ENCODE data around the gene MLLT3.

GRCh38 chr9:20584968-20585643 lies 37.2 kb downstream of the MLLT3 start:
- TF ChIP-seq CTCF (conservative IDR thresholded peaks at IDR 0.05 in 1 of 2, IDR thresholded peaks at IDR 0.05 in 1 of 2; ENCODE audit: low read depth in 1 of 2, low read length in 2 of 2): no peak
- TF ChIP-seq EZH2 (IDR thresholded peaks at IDR 0.05; ENCODE audit: low read length, missing control alignments): no peak
